Progenitor cell of endocrine pancreas (in vitro differentiated cells): Measurements from ENCODE around the gene CYS1. TPM values are rescaled to one million over a fixed set of nuclear protein-coding genes. Genes with fewer than 3 reads are reported as not detected.
"Not testable (repeated sequence)": the region's sequence is repeated elsewhere in the genome, so short reads cannot be mapped to it uniquely, and the experiment has no call there.

Experiments used
- DNase-seq: peaks from one replicate; pipeline ENCODE4 v3.0.0; 2021; ENCODE audit warnings: low spot score; ENCODE audit not compliant: unreplicated experiment
- H3K27ac Mint-ChIP-seq: 2 replicates; pipeline ENCODE4 v1.8.0; 2021; ENCODE audit warnings: mild to moderate bottlenecking, moderate library complexity, mixed read lengths
- H3K27me3 Mint-ChIP-seq: 2 replicates; pipeline ENCODE4 v1.8.0; 2021; ENCODE audit warnings: mixed read lengths
- H3K36me3 Mint-ChIP-seq: 2 replicates; pipeline ENCODE4 v1.8.0; 2022; ENCODE audit warnings: mixed read lengths; ENCODE audit not compliant: insufficient read depth
- H3K4me1 Mint-ChIP-seq: 2 replicates; pipeline ENCODE4 v1.8.0; 2021; ENCODE audit warnings: low read depth, mixed read lengths
- H3K4me3 Mint-ChIP-seq: 2 replicates; pipeline ENCODE4 v1.8.0; 2021; ENCODE audit warnings: low read depth, mild to moderate bottlenecking, moderate library complexity, mixed read lengths
- H3K9me3 Mint-ChIP-seq: 2 replicates; pipeline ENCODE4 v1.8.0; 2021; ENCODE audit warnings: low read depth, mixed read lengths
- total RNA-seq: library from RNA; stranded (reverse); gene quantifications from 2 replicates; pipeline ENCODE4 v1.2.1, GENCODE V29; 2021
- TF ChIP-seq, protein P1 (sequence below): fragments of 200-600 bp; sonication (generic); IDR thresholded peaks from one replicate; pipeline ENCODE4 v1.5.0; 2021; ENCODE audit warnings: antibody characterized with exemption, mild to moderate bottlenecking; ENCODE audit not compliant: unreplicated experiment

CYS1 gene
- total RNA-seq, 1 donor from 2014 or later, result 2.3 TPM

DNA sequence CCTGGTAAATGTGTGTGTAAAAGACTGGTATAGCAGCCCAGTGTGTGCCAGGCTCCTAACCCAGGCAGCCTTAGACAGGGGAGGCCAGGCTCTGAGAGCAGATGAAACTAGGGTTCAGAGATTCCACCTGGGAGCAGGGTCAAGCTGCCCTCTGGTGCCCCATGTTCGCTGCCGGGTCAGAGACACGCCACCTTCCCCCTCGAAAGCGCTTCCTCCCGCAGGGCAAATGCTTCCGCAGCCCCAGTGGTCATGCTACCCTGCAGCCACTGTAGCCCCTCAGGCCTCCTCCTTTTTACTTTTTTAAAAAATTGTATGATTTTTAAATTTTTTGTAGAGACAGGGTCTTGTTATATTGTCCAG is 47.5 kb downstream of the CYS1 start:
- TF ChIP-seq, protein P1, sequence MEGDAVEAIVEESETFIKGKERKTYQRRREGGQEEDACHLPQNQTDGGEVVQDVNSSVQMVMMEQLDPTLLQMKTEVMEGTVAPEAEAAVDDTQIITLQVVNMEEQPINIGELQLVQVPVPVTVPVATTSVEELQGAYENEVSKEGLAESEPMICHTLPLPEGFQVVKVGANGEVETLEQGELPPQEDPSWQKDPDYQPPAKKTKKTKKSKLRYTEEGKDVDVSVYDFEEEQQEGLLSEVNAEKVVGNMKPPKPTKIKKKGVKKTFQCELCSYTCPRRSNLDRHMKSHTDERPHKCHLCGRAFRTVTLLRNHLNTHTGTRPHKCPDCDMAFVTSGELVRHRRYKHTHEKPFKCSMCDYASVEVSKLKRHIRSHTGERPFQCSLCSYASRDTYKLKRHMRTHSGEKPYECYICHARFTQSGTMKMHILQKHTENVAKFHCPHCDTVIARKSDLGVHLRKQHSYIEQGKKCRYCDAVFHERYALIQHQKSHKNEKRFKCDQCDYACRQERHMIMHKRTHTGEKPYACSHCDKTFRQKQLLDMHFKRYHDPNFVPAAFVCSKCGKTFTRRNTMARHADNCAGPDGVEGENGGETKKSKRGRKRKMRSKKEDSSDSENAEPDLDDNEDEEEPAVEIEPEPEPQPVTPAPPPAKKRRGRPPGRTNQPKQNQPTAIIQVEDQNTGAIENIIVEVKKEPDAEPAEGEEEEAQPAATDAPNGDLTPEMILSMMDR, result no peak
- Mint-ChIP-seq H3K27ac (no peak overlapping the region), H3K9me3 (no peaks in the 10 kb centered on the region), H3K4me3 (no peak overlapping the region), H3K4me1 (peaks cover 8% of the 10 kb centered on the region), H3K36me3 (no peaks in the 10 kb centered on the region), H3K27me3 (peaks cover 8% of the 10 kb centered on the region)
- DNase-seq, result no peak

DNA sequence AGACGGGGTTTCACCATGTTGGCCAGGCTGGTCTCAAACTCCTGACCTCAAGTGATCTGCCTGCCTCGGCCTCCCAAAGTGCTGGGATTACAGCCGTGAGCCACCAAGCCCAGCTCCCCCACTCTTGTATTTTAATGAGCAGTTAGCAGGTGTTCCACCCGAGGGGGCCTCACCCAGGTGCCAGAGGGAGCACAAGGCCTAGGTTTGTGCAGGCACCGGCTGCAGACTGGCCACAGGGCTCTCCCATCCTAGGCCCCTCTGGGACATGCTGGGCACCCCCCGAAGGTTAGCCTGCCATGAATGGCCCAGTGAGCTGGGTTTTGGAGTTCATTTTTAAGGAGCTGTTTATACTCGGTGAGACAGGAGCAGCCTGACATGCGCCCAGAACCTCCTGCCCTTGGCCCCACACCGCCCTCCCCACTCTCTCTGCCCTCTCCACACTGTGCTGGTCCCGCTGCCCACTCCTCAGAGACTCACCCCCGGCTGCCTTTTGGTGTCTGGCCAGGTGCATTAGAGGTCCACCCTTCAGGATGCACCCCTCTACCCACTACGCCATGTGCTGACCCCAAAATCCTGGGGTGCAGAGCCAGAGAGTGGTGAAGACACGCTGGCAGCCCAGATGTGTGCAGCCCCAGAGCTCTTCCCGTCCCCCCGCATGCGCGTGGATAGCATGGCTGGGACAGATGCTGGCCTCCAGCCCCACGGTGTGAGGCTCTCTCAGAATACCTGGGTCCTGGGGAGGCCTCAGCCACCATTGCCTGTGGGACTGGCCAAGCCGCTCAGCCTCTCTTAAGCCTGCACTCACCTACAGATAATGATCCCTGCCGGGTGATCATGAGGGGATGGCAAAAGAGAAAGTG is 48.1 kb downstream of the CYS1 start:
- H3K27ac Mint-ChIP-seq, result no peak overlapping the region
- no peaks in the 10 kb centered on the region for H3K36me3 Mint-ChIP-seq
- H3K27me3 Mint-ChIP-seq, result peaks cover 8% of the 10 kb centered on the region
- TF ChIP-seq, protein P1, result no peak
- H3K4me1 Mint-ChIP-seq, result peaks cover 8% of the 10 kb centered on the region
- no peak overlapping the region for H3K4me3 Mint-ChIP-seq
- DNase-seq, result no peak
- H3K9me3 Mint-ChIP-seq, result no peaks in the 10 kb centered on the region

DNA sequence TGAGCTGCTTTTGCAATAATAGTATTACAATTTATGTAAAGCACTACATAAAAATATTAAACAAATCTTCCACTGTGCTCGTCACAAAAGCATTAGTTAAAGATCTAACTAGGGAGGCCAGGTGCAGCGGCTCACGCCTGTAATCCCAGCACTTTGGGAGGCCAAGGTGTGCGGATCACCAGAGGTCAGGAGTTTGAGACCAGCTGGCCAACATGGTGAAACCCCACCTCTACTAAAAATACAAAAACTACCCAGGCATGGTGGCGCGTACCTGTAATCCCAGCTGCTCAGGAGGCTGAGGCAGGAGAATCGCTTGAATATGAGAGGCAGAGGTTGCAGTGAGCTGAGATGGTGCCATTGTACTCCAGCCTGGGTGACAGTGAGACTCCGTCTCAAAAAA is 49.4 kb downstream of the CYS1 start:
- H3K36me3 Mint-ChIP-seq, H3K9me3 Mint-ChIP-seq, H3K27ac Mint-ChIP-seq, H3K27me3 Mint-ChIP-seq, H3K4me1 Mint-ChIP-seq, DNase-seq, H3K4me3 Mint-ChIP-seq: not testable (repeated sequence)

DNA sequence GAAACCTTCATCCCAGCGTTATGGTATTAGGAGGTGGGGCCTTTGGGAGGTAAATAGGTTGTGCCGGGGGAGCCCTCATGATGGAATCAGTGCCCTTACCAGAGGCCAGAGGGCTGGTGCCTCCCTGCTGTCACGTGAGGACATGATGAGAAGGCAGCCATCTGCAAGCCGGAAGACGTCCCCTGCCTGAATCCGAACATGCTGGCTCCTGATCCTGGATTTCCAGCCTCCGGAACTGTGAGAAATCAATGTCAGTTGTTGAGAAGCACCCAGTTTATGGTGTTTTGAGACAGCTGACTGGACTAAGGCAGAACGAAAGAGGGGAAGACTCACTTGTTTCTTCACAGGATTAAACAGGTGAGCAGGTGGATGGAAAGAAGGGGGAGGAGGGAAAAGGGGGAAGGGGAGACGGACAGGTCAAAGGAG is 49.9 kb downstream of the CYS1 start:
- no peaks in the 10 kb centered on the region for H3K36me3 Mint-ChIP-seq
- H3K9me3 Mint-ChIP-seq, result no peaks in the 10 kb centered on the region
- peaks cover 8% of the 10 kb centered on the region for H3K4me1 Mint-ChIP-seq
- no peak overlapping the region for H3K4me3 Mint-ChIP-seq
- H3K27ac Mint-ChIP-seq, result no peak overlapping the region
- TF ChIP-seq, protein P1, result no peak
- peaks cover 8% of the 10 kb centered on the region for H3K27me3 Mint-ChIP-seq
- no peak for DNase-seq

DNA sequence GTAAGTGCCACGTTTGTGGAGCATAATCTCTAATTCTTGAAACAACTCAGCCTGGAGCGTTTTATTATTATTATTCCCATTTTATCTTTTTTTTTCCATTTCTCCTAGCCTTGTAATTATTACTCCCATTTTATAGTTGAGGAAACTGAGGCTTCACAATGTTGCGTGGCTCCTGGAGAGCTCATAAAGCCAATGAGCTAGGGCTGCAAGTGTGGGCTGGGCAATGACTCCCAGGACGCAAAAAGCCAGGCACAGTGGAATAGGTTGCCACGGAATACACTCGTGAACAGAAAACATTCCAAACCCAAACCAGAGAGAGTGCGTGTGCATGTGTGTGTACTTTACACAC is 50.4 kb downstream of the CYS1 start:
- H3K36me3 Mint-ChIP-seq, result no peaks in the 10 kb centered on the region
- H3K4me1 Mint-ChIP-seq, result peaks cover 8% of the 10 kb centered on the region
- H3K27me3 Mint-ChIP-seq, result peaks cover 8% of the 10 kb centered on the region
- TF ChIP-seq, protein P1, result no peak
- H3K27ac Mint-ChIP-seq, result no peak overlapping the region
- H3K4me3 Mint-ChIP-seq, result no peak overlapping the region
- H3K9me3 Mint-ChIP-seq, result no peaks in the 10 kb centered on the region
- DNase-seq, result no peak
